K562 (cell line): ENCODE results near the gene MORF4L1. TPM values are rescaled to one million over a fixed set of nuclear protein-coding genes. Genes with fewer than 3 reads are reported as not detected.

Experiments used
- ATAC-seq: fragments of 200-7000 bp; cut with Tn5 transposase; 3 replicates; pipeline ENCODE4 v1.9.1; 2020; ENCODE audit warnings: moderate library complexity
- BruUV-seq: library from RNA; stranded (reverse); fragments of 400-500 nt; replicated peaks from 2 replicates; lab custom pipeline; 2021; lab: Mats Ljungman, UMichigan
- CTCF ChIA-PET: fragments of 300-600 bp; formaldehyde crosslinking; extraction: SDS; loops from one replicate; lab custom pipeline; 2021; ENCODE audit warnings: low intra/inter-chr PET ratio; lab: Yijun Ruan, JAX
- POLR2A ChIA-PET: fragments of 300-600, 350-650 bp; sonication (Branson Sonifier 250); formaldehyde crosslinking; extraction: SDS; loops from one replicate; lab custom pipeline; 2021; ENCODE audit warnings: antibody characterized with exemption, inconsistent platforms; lab: Yijun Ruan, JAX
- DNase-seq, 4 experiments: peaks; one replicate each; pipeline versions ENCODE4 v3.0.0 to v3.0.0-alpha.2; 2011 to 2018; ENCODE audit warnings: low spot score in 3 of 4, mixed read lengths in 3 of 4; ENCODE audit errors: extremely low read depth in 1 of 4
- FAIRE-seq: peaks from 2 replicates; lab custom pipeline; 2011; peaks lifted over from hg19 to GRCh38; lab: Jason Lieb, UNC
- H2AFZ ChIP-seq: 2 replicates; pipeline ENCODE4 v1.6.0; 2011; ENCODE audit warnings: low read depth, low read length, control low read depth, inconsistent platforms
- H3K27ac ChIP-seq: fragments of 200-600 bp; 3 replicates; pipeline ENCODE4 v1.8.0; 2011; ENCODE audit warnings: low read depth, mild to moderate bottlenecking, control low read depth, inconsistent platforms, low read length, moderate library complexity, mixed read lengths; ENCODE audit errors: extremely low read depth
- H3K27me3 ChIP-seq, 2 experiments: fragments of 300-600 bp in 1 of 2; 2 replicates in 1 of 2; 3 replicates in 1 of 2; pipeline versions ENCODE4 v1.6.0 to v1.8.0; 2011; ENCODE audit warnings: inconsistent platforms in 2 of 2, low read length in 2 of 2, mild to moderate bottlenecking in 1 of 2, mixed read lengths in 1 of 2, moderate library complexity in 1 of 2; ENCODE audit not compliant: control insufficient read depth in 2 of 2, insufficient read depth in 2 of 2
- H3K36me3 ChIP-seq: fragments of 300-600 bp; 3 replicates; pipeline ENCODE4 v1.8.0; 2011; ENCODE audit warnings: mild to moderate bottlenecking, low read length, inconsistent platforms; ENCODE audit not compliant: control insufficient read depth, insufficient read depth
- H3K4me1 ChIP-seq, 2 experiments: fragments of 200-600 bp in 1 of 2; replicated peaks in 1 of 2; 2 replicates in 1 of 2; 3 replicates in 1 of 2; pipeline versions ENCODE4 v1.5.1 to v1.8.0; 2011; ENCODE audit warnings: inconsistent platforms in 2 of 2, low read length in 2 of 2, mild to moderate bottlenecking in 1 of 2, mixed read lengths in 1 of 2, moderate library complexity in 1 of 2; ENCODE audit not compliant: control insufficient read depth in 2 of 2, insufficient read depth in 2 of 2
- H3K4me2 ChIP-seq: 2 replicates; pipeline ENCODE4 v1.6.1; 2011; ENCODE audit warnings: low read length, control low read depth, inconsistent platforms, mixed read lengths; ENCODE audit not compliant: insufficient read depth
- H3K4me3 ChIP-seq: fragments of 200-600 bp; sonication (generic), shearing (Covaris generic); 2 replicates; pipeline ENCODE4 v1.5.1; 2016; ENCODE audit warnings: control low read depth, inconsistent platforms
- H3K79me2 ChIP-seq: fragments of 200-600 bp; 3 replicates; pipeline ENCODE4 v1.8.0; 2011; ENCODE audit warnings: low read length, inconsistent platforms; ENCODE audit not compliant: control insufficient read depth, insufficient read depth
- H3K9ac ChIP-seq, 2 experiments: 2 replicates each; pipeline versions ENCODE4 v1.6.0 to v1.6.1; 2011; ENCODE audit warnings: low read depth in 2 of 2, low read length in 2 of 2, control low read depth in 1 of 2, inconsistent platforms in 1 of 2, mild to moderate bottlenecking in 1 of 2, mixed read lengths in 1 of 2; ENCODE audit not compliant: insufficient read depth in 1 of 2
- H3K9me1 ChIP-seq: one replicate; pipeline ENCODE4 v1.6.0; 2011; ENCODE audit warnings: inconsistent platforms, mild to moderate bottlenecking, low read length, moderate library complexity; ENCODE audit not compliant: control insufficient read depth, insufficient read depth
- H3K9me3 ChIP-seq: replicated peaks from 2 replicates; pipeline ENCODE4 v1.5.1; 2011; ENCODE audit warnings: low read depth, low read length, inconsistent platforms; ENCODE audit not compliant: control insufficient read depth, insufficient read depth
- H4K20me1 ChIP-seq: replicated peaks from 2 replicates; pipeline ENCODE4 v1.6.1; 2011; ENCODE audit warnings: low read length, inconsistent platforms, mixed read lengths; ENCODE audit not compliant: control insufficient read depth, insufficient read depth
- FOXM1 ChIP-seq, 2 experiments: fragments of 450-650 bp in 1 of 2; sonication (generic) in 1 of 2; formaldehyde crosslinking in 1 of 2; IDR thresholded peaks; 2 replicates each; pipeline versions ENCODE4 v1.6.1 to v1.9.0; 2017 to 2022; ENCODE audit warnings: low read depth in 2 of 2, mild to moderate bottlenecking in 2 of 2, missing genetic modification reagents in 1 of 2, moderate library complexity in 1 of 2
- FOXP1 ChIP-seq: sonication (generic); formaldehyde crosslinking; IDR thresholded peaks from 2 replicates; pipeline ENCODE4 v1.8.0; 2022; ENCODE audit warnings: mild to moderate bottlenecking, missing genetic modification reagents
- HOXB6 ChIP-seq: fragments of 250-450 bp; sonication (Bioruptor Pico); IDR thresholded peaks from 2 replicates; pipeline ENCODE4 v1.5.1; 2022; ENCODE audit warnings: mild to moderate bottlenecking, borderline replicate concordance
- POLR3G ChIP-seq: IDR thresholded peaks from 2 replicates; pipeline ENCODE4 v1.6.1; 2011; ENCODE audit not compliant: insufficient read length, insufficient replicate concordance; ENCODE audit errors: extremely low read depth
- RBFOX2 ChIP-seq: fragments of 200-400 bp; formaldehyde crosslinking; IDR thresholded peaks from 2 replicates; pipeline ENCODE4 v1.6.1; 2017; ENCODE audit warnings: low read depth, mild to moderate bottlenecking, low read length, moderate library complexity
- RBM15 ChIP-seq: fragments of 200-400 bp; formaldehyde crosslinking; IDR thresholded peaks from 2 replicates; pipeline ENCODE4 v1.6.1; 2018; ENCODE audit warnings: mild to moderate bottlenecking, low read length, moderate library complexity; ENCODE audit not compliant: insufficient read depth
- SAFB ChIP-seq: fragments of 200-400 bp; formaldehyde crosslinking; IDR thresholded peaks from 2 replicates; pipeline ENCODE4 v1.6.1; 2017; ENCODE audit warnings: low read depth, low read length, borderline replicate concordance
- TSC22D4 ChIP-seq: fragments of 450-650 bp; IDR thresholded peaks from 2 replicates; pipeline ENCODE4 v1.6.1; 2016; ENCODE audit warnings: missing genetic modification characterization, missing biosample characterization, control low read depth
- ZKSCAN3 ChIP-seq: fragments of 250-450 bp; sonication (Bioruptor Pico); IDR thresholded peaks from 2 replicates; pipeline ENCODE4 v1.4.0; 2020
- ZNF133 ChIP-seq: fragments of 250-450 bp; sonication (Bioruptor Pico); IDR thresholded peaks from 2 replicates; pipeline ENCODE4 v1.4.0; 2020; ENCODE audit warnings: mild to moderate bottlenecking
- WGBS: fragments of 100-300 bp; shearing (Covaris generic); methylation state at CpG from one replicate; pipeline ENCODE4 v1.1.6; 2016; ENCODE audit warnings: low coverage, mixed read lengths; ENCODE audit not compliant: insufficient coverage; ENCODE audit errors: missing lambda C conversion rate; 5-methylcytosine and 5-hydroxymethylcytosine counted together
- in situ Hi-C: fragments of 300-500 bp; cut with MboI; formaldehyde crosslinking; loops from 4 replicates; pipeline ENCODE4 v1.15.0; 2018; ENCODE audit warnings: inconsistent platforms, mixed read lengths
- intact Hi-C: fragments of 100-400 bp; cut with micrococcal nuclease; formaldehyde crosslinking; loops from 2 replicates; pipeline ENCODE4 v1.14.2; 2022
- polyA plus RNA-seq, 8 experiments: library from polyadenylated mRNA; depleted of rRNA in 4 of 8; stranded (reverse) in 5 of 8; unstranded in 3 of 8; fragments of >200 nt; fragmentation: Nextera tagmentation in 2 of 8; fragmentation: Illumina TruSeq in 1 of 8; extraction: Ambion mirVana in 2 of 8; extraction: Trizol in 1 of 8; gene quantifications; 2 replicates each; pipeline versions ENCODE4 v1.2.1 to v1.2.3, GENCODE V29; 2011 to 2014; ENCODE audit warnings: inconsistent platforms in 1 of 8, missing spikeins in 1 of 8
- total RNA-seq, 7 experiments: library from RNA; depleted of rRNA in 6 of 7; stranded (reverse); fragments of >200 nt in 6 of 7; fragmentation: Illumina TruSeq in 2 of 7; extraction: Trizol in 2 of 7; gene quantifications; 2 replicates each; pipeline versions ENCODE4 v1.2.1 to v1.2.3, GENCODE V29; 2011 to 2021; ENCODE audit warnings: low replicate concordance in 1 of 7
- TF ChIP-seq, protein P1 (sequence below): sonication (generic); formaldehyde crosslinking; IDR thresholded peaks from 2 replicates; pipeline ENCODE4 v1.9.0; 2022; ENCODE audit warnings: mild to moderate bottlenecking, missing genetic modification reagents
- TF ChIP-seq, protein P2 (sequence below): fragments of 250-450 bp; sonication (Bioruptor Pico); IDR thresholded peaks from 2 replicates; pipeline ENCODE4 v1.4.0; 2020; ENCODE audit warnings: mild to moderate bottlenecking, moderate library complexity, borderline replicate concordance
- TF ChIP-seq, protein P3 (sequence below): sonication (generic); formaldehyde crosslinking; IDR thresholded peaks from 2 replicates; pipeline ENCODE4 v1.8.0; 2022; ENCODE audit warnings: missing genetic modification reagents, mild to moderate bottlenecking, moderate library complexity, borderline replicate concordance

Gene MORF4L1
- total and polyA plus RNA-seq, 9 of the 15 experiments (the other 6 are each of a cell fraction or from before 2014, with no cell fraction given) = 127 to 615 (median 281) TPM

DNA sequence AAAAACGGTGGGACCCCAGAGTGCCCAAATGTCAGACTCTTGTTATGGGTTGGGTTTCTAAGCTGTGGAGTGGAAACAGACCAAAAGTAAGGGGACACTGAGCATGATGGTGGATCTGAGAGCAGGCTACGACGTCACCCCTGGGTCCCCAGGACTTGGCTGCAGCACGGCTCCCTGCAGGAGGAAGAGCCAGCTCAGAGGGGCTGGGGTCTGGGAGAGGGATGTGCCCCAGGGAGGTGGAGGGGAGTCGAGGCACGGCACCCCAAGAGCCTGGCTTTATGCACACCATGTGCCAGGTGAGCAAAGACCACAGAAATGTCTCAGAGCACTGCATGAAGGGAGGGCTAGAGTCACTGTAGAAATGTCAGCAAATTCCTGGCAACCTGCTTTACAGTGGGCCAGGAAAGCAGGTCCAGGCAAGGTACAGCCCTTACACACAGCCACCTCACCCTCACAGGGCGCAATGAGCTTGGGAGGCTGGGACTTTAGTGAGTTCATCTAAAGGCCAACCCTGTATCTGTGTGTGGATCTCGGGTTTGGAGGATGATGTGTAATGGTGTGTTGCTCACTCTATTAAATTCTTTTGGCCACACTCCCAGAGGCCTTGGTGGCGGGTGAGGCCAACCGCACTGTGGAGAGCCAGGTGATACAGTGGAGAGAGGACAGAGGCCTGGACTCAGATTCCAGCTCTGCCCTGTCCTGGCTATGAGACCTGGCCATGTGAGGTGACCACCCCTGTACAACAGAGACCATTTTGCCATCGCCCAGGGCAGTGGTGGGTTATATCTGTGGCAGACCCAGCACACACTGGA lies 58.1 kb downstream of the MORF4L1 start (continued):
- TF ChIP-seq FOXM1 (IDR thresholded peaks at IDR 0.05; ENCODE audit: low read depth) = no peak
- TF ChIP-seq FOXM1 (CRISPR knock-in tag; IDR thresholded peaks at IDR 0.05; ENCODE audit: low read depth) = no peak
- no peak for TF ChIP-seq SAFB

DNA sequence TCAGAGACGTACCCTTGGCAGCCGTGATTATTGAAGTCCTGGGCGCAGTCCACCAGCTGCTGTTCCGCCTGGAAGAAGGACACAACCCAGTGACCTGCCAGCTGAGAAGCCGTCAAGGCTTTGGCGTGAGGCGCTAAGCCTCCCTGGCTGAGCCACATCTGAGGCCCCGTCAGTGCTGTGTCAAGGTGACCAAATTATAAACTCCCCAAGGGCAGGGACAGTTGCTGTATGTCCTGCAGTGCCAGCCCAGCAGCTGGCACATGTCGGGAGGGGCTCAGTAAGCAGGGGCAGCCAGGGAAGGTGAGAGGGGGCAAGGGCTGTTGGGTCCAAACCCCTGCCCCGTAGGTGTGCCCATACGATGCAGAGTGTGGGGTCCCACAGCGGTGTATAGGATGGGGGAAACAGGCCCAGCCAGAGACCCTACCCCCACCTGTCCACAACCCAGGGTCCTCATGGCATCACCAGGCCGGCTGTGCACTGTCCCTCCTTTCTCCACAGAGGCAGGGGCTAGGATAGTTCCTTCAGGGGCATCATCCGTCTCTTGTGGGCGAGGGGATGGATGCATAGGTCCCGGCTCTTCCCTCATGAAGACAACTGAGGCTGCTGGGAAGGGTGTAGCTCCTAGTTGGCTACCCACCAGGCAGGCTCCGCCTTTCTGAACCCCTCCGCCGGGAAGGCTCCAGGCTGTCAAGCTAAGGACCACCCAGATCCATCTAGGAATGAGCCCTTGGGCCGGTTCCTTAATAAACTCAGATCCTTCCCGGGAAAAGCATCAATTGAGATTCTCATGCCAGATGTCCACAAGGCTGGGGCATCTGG lies 59.0 kb downstream of the MORF4L1 start:
- ATAC-seq (no peak), DNase-seq (no peak), FAIRE-seq (no peak)
- no peak overlapping the region for H2AFZ ChIP-seq
- intact Hi-C loops = no loop called here
- peak overlapping the region; percentile 49; the same call in 2 of the 3 replicates for H3K27ac ChIP-seq
- H3K9ac ChIP-seq = peak overlapping the region in 1 of 2 experiments; percentile 75; a peak in 2 of 4 replicates
- H3K27me3 ChIP-seq = no peaks in the 10 kb centered on the region
- ChIA-PET CTCF (no interaction called here), POLR2A (interaction anchor here (1.4 to 1.9 kb wide), 3 partner anchors 8 to 10 kb away, joined by 4 to 6 read pairs (median 4); no protein-coding TSS in a partner anchor)
- peaks cover 2% of the 10 kb centered on the region; the same call in 1 of the 3 replicates for H3K79me2 ChIP-seq
- H3K4me2 ChIP-seq = no peak overlapping the region
- H3K9me3 ChIP-seq = no peaks in the 10 kb centered on the region
- 88% methylated on average over 21 of the region's 21 CpGs for WGBS
- in situ Hi-C loops = no loop called here
- H3K4me1 ChIP-seq = peaks cover 11 to 32% of the 10 kb centered on the region in 2 experiments
- H3K36me3 ChIP-seq = peaks cover 84% of the 10 kb centered on the region; the same call in 2 of the 3 replicates
- H4K20me1 ChIP-seq = no peaks in the 10 kb centered on the region
- no TSS peak for BruUV-seq
- H3K4me3 ChIP-seq = no peak overlapping the region
- no peaks in the 10 kb centered on the region for H3K9me1 ChIP-seq
- TF ChIP-seq TSC22D4 (tag) (no peak), RBM15 (no peak), FOXP1 (CRISPR knock-in tag) (no peak), ZKSCAN3 (CRISPR knock-in tag) (no peak), ZNF133 (CRISPR knock-in tag) (no peak), POLR3G (no peak), HOXB6 (no peak), RBFOX2 (0 out of 2 replicates have a peak, but pooled peaks have one; percentile 9)
- TF ChIP-seq, protein P1, sequence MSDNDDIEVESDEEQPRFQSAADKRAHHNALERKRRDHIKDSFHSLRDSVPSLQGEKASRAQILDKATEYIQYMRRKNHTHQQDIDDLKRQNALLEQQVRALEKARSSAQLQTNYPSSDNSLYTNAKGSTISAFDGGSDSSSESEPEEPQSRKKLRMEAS (CRISPR knock-in tag) = 0 out of 2 replicates have a peak, but pooled peaks have one; percentile 26
- TF ChIP-seq, protein P2, sequence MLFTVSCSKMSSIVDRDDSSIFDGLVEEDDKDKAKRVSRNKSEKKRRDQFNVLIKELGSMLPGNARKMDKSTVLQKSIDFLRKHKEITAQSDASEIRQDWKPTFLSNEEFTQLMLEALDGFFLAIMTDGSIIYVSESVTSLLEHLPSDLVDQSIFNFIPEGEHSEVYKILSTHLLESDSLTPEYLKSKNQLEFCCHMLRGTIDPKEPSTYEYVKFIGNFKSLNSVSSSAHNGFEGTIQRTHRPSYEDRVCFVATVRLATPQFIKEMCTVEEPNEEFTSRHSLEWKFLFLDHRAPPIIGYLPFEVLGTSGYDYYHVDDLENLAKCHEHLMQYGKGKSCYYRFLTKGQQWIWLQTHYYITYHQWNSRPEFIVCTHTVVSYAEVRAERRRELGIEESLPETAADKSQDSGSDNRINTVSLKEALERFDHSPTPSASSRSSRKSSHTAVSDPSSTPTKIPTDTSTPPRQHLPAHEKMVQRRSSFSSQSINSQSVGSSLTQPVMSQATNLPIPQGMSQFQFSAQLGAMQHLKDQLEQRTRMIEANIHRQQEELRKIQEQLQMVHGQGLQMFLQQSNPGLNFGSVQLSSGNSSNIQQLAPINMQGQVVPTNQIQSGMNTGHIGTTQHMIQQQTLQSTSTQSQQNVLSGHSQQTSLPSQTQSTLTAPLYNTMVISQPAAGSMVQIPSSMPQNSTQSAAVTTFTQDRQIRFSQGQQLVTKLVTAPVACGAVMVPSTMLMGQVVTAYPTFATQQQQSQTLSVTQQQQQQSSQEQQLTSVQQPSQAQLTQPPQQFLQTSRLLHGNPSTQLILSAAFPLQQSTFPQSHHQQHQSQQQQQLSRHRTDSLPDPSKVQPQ (CRISPR knock-in tag) = no peak
- TF ChIP-seq, protein P3, sequence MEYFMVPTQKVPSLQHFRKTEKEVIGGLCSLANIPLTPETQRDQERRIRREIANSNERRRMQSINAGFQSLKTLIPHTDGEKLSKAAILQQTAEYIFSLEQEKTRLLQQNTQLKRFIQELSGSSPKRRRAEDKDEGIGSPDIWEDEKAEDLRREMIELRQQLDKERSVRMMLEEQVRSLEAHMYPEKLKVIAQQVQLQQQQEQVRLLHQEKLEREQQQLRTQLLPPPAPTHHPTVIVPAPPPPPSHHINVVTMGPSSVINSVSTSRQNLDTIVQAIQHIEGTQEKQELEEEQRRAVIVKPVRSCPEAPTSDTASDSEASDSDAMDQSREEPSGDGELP = peak; percentile 56; the same call in 1 of the 2 replicates
